HG02759 (cell line): ENCODE results near the gene SLC25A28.

Experiments
- ATAC-seq: cut with Tn5 transposase; IDR thresholded peaks from one replicate; pipeline ENCODE4 v1.9.1; 2021; ENCODE audit warnings: mild to moderate bottlenecking, moderate library complexity; ENCODE audit not compliant: unreplicated experiment

Gene SLC25A28, protein sequence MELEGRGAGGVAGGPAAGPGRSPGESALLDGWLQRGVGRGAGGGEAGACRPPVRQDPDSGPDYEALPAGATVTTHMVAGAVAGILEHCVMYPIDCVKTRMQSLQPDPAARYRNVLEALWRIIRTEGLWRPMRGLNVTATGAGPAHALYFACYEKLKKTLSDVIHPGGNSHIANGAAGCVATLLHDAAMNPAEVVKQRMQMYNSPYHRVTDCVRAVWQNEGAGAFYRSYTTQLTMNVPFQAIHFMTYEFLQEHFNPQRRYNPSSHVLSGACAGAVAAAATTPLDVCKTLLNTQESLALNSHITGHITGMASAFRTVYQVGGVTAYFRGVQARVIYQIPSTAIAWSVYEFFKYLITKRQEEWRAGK

DNA sequence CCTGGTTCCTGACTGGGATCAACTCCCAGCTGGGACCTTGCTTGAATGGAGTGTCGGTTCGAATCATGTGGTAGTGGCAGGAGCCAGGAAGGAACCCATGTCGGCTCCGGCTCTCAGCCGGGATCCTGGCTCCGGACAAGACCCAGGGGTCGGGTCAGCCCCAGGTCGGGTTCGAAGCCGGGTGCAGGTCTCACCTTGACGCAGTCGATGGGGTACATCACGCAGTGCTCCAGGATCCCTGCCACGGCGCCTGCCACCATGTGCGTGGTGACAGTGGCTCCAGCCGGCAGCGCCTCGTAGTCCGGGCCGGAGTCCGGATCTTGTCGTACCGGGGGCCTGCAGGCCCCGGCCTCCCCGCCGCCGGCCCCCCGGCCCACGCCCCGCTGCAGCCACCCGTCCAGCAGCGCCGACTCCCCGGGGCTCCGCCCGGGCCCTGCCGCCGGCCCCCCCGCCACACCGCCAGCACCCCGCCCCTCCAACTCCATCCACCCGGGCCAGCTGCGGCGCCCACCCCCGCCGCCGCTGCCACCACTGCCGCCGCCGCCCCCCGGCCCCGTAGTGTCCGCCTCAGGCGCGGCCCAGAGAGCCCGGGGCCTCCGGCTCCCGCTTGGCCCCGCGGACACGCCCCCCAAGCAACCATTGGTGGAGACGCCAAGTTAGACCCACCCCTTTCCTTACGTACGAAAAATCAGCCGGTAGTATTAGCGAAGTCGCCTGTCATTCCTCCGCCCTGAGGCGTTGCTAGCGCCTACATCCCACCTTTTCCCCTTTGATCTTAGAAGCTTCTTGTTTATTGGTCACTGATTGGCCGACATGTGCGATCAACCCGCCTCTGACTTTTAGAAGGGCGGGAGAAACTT lies at the start of gene SLC25A28:
Gene SLC25A28 (minus strand): TSS at position 589 of the 860 bp plus-strand sequence. CDS start 104 bp downstream, at position 485.
- peak; percentile 0 for ATAC-seq

DNA sequence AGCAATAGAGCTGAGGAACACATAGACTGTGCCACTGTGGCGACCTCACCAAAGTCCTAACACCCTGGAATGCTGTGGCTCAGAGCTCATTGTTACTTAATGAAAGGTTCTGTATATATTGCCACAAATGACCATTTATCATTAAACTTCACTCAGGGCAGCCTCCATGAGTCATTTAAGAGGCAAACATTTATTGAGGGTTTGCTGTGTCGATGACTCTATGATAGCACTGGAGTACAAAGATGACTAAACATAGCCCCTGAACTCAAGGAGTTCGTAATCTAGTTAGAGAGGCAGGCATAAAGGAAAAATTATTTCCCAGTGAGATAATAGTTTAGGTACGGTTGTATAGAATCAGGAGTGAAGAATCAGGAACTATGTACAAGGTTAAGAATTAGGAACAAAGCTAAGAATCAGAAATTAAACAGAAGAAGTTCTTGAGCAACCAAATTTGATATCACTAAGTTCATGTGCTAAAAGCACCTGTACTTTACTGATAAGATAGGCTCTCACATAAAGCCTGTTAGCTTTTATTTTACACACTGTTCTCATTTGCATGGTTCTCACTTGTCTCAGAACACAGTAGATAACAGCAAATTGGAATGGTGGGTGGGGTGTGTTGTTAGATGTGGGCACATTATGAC lies 47.0 kb upstream of the SLC25A28 start:
- ATAC-seq, result no peak

DNA sequence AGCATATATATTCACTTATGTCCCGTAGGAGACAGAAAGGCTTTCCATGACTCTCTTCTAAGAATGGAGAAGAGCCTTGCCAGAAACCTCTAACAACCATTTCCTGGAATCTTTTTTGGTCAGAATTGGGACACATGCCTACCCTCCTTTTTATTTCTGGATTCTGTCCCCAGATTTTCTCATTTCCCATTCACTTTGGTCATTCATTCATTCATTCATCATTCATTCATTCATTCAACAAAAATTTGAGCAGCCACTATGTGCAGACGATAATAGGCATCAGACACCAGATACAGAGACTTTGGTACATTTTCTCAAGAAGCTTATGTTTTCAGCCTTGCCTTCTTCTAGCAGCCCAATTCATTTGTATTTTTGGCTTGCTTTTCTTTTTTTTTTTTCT lies 45.1 kb upstream of the SLC25A28 start:
- ATAC-seq, result no peak

DNA sequence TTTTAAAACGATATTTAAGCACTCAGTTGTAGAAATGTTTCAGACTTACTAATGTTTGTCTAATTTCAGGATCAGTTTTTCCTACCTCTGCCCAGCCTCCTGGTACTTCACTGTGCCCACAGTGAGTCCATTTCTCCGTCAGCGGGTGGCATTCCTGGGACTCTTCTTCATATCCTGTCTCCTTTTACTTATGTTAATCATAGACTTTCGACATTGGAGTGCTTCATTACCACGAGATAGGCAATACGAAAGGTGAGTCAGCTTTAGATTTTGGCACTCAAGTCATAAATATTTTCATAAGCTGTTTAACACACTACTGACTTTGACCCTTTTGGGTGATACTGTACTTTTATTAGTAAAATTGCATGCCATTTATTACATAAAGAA lies 41.1 kb upstream of the SLC25A28 start:
- ATAC-seq, result no peak

DNA sequence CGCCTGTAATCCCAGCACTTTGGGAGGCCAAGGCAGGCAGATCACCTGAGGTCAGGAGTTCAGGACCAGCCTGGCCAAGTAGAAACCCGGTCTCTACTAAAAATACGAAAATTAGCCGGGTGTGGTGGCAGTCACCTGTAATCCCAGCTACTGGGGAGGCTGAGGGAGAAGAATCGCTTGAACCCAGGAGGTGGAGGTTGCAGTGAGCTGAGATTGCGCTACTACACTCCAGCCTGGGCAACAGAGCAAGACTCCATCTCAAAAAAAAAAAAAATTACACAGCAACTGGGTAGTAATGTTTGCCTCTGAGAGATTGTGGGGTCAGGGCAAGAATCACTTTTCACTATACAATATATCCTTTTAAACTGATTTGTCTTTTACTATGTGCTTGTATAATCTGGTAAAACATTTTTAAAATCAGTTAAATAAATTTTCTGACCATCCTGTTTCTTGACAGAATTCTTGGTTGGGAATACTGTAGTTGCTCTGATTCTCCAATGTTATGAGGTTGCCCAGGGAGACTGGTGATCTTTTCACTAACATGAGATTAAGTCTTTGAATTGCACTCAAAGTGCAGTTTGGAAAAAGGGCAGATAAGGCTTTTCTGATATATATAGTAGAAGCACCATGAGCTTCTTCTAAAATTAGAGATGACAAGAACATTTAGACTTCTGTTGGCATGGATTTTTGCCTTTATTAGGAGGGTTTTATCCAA lies 40.6 kb upstream of the SLC25A28 start:
- ATAC-seq, result no peak

DNA sequence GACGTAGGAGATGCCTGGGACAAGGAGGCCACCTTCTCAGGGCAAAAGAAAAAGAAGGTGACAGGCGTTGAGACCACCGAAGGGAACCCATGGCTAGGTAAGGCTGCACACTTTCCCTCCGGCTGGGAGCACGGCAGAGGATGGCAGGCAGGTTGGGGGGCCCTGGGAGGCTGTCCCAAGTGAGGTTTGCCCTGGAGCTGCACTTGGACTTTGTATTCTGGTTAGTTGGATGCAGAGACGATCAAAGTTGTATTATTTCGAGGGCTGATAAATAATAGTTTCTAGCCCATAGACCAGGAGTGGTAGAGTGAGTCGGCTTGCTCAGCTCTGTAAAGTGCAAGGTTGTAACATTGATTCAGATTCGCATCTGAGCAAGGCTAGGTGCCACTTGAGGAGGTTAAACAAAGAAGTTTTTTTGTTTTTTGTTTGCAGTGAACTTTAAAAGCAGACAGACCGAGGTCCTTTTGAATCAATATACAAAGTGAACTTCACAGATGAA lies 39.7 kb upstream of the SLC25A28 start:
- ATAC-seq, result no peak

DNA sequence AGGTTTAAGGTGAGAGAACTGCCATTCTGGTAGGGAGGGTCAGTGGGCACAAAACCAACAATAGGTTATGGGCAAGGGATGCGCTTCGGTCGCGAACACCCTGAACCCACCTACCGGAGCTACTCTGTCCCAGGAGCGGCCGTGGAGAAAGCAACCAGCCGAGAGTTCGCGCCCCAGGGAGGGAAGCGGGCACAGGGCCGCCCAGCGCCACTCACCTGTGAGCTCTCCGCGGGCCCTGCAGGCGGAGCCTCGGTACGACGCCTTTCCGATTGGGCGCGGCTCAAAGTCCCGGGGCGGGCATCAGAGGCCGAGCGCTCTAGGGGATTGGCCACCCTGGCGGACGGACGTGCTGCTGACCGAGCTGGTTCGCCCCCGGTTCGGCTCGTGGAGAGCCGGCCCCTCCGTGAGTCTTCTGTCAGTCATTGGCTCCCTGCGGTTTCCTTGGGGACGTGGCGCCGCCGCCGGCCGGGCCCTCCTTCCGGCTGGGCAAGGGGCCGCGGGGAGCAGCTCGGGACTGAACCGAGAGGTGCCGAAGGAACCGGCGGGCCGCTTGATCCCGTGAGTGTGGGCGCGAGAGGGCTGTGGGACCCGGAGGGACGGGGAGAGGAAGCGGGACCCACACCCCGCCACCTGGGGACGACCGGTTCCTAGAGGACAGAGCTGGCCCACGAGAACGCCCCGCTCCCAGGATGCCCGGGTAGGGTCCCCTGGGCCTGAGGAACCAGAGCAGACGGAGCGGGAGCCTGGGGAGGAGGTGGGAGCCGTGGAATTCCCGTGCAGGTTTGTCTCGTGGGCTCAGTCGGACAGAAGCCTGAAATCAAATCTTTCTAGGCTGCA lies 39.0 kb upstream of the SLC25A28 start, which contains the start of gene ENTPD7:
Gene ENTPD7 (plus strand): TSS at position 479 of the 837 bp plus-strand sequence. CDS start 448 bp downstream, outside the sequence.
- peak; percentile 100 for ATAC-seq

DNA sequence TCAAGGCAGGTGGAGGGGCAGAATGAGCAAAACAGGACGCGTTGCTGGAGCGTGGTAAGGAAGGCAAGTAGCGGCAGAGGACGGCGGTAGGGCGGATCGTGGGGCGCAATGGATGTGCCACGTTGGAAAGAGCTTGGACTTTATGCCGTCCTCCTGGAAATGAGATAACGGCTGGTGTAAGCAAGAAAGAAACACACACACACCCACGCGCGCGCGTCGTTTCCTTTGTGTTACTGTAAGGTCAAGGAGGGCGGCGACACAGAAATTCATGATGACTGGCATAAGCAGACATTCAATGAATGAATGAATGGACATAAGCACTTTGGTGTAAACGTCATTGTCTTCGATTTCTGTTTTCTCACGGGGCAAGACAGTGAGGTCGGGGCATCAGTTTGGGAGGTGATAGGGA lies 38.4 kb upstream of the SLC25A28 start:
- ATAC-seq, result no peak

DNA sequence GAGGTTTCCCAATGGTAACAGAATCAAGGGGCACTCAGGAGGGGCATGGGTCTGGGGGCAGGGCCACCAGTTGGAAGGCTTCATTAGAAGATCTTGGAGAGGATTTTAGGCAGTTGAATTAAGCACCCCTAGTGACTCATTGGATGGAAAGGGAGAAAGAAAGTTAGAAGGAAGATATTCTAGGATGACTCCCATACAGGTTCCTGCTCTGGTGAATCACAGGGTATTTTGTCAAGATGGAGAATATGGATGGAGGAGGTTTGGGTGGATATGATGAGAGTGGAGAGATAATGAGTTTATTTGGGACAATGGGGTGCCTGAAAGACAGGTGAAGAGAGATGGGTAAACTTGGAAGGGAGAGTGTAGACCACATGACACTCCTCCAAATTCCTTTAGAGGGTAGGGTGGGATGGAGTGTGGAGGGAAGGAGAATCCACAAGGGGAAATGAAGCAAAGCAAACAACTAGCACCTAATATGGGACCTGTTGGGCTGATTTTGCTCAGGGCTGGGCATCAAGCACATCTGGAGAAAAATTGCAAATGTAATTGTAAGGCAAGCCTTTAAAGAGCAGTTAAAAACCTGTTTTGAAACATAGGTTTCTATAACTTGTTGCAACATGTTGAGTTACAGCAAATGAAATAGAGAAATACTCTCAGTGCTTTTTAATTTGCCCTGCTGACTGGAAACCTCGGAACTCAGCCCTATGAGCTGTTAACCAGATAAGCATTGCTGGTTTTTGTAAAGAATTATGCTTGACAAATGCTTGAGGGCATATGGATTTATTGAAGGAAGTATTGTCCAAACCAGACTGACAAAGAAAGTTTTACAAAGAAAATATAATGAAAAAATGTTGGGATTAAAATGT lies 36.2 kb upstream of the SLC25A28 start:
- ATAC-seq, result no peak

DNA sequence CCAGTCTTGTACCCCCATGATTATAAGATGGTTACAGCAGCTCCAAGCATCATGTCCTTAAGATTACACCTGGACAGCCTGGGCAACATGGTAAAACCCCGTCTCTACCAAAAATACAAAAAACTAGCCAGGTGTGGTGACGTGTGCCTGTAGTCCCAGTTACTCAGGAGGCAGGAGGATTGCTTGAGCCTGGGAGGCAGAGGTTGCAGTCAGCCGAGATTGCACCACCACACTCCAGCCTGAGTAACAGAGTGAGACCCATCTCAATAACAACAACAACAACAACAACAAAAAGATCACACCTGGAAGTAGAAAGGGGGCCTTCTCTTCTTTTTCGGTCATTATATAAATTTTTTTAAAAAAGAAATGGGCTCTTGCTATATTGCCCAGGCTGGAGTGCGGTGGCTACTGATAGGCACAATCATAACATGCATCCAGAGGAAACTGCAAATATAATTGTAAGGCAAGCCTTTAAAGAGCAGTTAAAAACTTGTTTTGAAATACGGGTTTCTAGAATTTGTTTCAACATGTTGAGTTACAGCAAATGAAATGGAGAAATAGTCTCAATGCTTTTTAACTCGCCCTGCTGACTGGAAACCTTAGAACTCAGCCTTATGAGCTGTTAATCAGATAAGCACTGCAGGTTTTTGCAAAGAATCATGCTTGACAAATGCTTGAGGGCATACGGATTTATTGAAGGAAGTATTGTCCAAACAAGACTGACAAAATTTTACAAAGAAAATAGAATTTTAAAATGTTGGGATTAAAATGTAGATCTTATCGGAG lies 34.3 kb upstream of the SLC25A28 start:
- no peak for ATAC-seq

DNA sequence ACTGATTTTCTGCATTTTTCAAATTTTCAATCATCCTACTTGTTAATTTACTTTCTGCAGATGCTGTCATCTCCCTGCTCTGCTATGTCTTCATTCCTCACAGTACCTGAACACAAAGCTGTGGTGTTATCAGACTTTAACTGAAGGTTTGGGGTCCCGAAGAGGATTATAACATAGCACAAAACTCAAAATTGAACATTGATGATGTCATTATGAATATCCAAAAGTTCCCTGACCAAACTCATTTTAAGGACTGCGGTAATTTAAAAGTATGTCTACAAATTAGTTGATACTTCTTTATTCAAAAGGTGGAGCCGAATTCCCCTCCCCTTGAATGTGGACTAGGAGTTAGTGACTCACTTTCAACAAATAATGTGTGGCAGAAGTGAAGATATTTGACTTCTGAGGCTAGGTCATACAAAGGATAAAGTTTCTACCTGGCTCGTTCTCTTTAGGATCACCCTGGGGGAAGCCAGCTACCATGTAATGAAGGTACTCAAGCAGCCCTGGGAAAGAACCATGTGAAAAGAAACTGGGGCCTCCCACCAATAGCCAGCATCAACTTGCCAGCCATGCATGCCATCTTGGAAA lies 32.7 kb upstream of the SLC25A28 start:
- ATAC-seq, result no peak

DNA sequence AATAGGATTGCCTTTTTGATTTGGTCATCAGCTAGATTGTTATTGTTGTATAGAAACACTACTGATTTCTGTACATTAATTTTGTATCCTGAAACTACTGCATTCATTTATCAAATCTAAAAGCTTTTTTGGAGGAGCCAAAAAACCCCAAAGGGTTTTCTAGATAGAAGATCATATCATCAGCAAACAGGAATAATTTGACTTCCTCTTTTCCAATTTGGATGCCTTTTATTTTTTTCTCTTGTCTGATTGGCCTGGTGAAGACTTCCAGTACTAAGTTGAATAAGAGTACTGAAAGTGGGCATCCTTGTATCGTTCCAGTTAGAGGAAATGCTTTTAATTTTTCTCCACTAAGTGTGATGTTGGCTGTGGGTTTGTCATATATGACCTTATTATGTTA lies 28.5 kb upstream of the SLC25A28 start:
- no peak for ATAC-seq

DNA sequence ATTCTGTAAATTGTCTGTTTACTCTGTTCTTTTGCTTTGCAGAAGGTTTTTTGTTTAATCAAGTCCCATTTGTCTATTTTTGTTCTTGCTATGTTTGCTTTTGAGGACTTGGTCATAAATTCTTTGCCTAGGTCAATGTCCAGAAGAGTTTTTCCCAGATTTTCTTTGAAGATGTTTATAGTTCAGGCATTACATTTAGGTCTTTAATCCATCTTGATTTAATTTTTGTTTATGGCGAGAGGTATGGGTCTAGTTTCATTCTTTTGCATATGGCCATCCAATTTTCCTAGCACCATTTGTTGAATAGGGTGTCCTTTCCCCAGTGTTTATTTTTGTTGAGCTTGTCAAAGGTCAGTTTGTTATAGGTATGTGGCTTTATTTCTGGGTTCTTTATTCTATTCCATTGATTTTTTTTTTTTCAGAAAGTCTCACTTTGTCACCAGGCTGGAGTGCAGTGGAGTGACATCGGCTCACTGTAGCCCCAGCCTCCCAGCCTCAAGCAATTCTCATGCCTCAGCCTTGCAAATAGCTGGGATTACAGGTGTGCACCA lies 27.4 kb upstream of the SLC25A28 start:
- no peak for ATAC-seq

DNA sequence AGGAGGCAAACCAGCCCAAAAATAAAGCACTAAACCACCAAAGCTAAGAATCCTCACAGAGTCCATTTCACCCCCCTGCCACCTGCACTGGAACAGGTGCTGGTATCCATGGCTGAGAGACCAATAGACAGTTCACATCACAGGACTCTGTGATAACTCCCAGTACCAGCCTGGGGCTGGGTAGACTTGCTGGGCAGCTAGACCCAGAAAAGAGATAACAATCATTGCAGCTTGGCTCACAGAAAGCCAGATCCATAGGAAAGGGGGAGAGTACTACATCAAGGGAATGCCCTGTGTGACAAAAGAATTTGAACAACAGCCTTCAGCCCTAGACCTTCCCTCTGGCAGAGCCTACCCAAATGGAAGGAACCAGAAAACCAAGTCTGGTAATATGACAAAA lies 13.6 kb upstream of the SLC25A28 start:
- ATAC-seq, result no peak

DNA sequence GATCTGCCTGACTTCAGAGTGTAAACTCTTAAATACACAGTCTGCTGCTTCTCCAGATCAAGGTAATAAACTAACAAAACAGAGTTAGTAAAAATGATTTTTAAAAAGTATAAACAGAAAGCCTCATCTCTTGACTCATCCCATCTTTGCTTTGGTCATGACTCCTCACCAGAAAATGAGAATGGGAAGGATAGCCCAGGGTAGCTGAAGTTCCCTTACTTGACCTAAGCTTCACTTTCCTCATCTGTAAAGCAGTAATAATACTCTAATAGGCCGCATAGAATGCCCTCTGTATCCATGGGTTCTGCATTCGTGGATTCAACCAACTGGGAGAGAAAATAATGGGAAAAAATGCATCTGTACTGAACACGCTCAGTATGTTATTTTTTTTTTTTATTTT lies 11.3 kb upstream of the SLC25A28 start:
- no peak for ATAC-seq

DNA sequence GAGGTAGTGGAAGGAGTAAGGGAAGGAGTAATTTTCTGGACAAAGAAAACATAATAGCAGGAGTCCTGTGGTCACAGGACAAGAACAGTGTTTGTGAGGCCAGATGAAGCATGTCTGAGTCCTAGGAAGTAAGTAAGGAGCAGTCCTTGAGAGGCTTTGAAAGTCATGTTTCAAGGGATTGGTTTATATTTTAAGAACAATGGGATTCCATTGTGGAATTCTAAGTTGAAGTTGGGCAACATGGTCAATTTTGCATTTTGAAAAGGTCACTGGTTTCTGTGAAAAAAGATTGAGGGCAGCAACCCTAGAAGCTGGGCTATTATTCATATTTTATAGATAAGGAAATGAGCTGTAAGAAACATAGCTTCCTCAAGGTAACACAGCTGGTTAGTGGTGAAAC lies 10.8 kb upstream of the SLC25A28 start:
- no peak for ATAC-seq

DNA sequence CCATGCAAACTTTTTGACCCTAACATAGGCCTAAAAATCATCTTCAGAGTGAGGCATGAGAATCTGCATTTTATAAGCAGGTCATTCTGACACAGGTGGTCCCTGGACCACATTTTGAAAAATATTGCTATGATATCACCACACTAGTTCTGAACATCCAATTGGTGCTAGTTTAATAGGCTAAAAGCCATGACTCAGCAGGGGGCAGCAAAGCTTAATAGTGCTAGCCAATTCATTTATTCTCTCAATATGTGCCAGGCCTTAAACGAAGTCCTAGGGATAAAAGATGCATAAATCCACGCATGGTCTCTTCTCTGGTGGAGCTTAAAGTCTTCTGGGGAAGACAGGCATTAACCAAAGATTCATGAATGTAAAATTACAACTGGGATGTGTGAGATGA lies 10.2 kb upstream of the SLC25A28 start:
- no peak for ATAC-seq
